H1 (cell line): ENCODE data around the gene NCBP2. TPM values are rescaled to one million over a fixed set of nuclear protein-coding genes. Genes with fewer than 3 reads are reported as not detected.
A peak's percentile ranks its signal among the peaks of the same experiment; 100 is the strongest.

ENCODE experiments used
- CTCF ChIA-PET: fragments of 300-600 bp; sonication (Branson Sonifier 250); formaldehyde crosslinking; loops from one replicate; lab custom pipeline; 2021; ENCODE audit not compliant: partially characterized antibody; lab: Charles Lee
- POLR2A ChIA-PET: fragments of 300-600 bp; sonication (Branson Sonifier 250); formaldehyde crosslinking; loops from one replicate; lab custom pipeline; 2021; ENCODE audit warnings: inconsistent platforms; ENCODE audit not compliant: partially characterized antibody; lab: Charles Lee
- DNase-seq, 2 experiments: peaks; one replicate each; pipeline versions ENCODE4 v3.0.0 to v3.0.0-alpha.2; 2010 to 2022; ENCODE audit warnings: low spot score in 2 of 2, low read depth in 1 of 2, mixed read lengths in 1 of 2
- FAIRE-seq: peaks from 2 replicates; lab custom pipeline; 2011; peaks lifted over from hg19 to GRCh38; lab: Jason Lieb, UNC
- H2AFZ ChIP-seq: 2 replicates; pipeline ENCODE4 v1.8.1; 2012; ENCODE audit warnings: low read length, inconsistent platforms
- H2AK5ac ChIP-seq: 2 replicates; pipeline ENCODE4 v1.6.1; 2013; ENCODE audit warnings: low read depth, low read length
- H2BK120ac ChIP-seq: replicated peaks from 2 replicates; pipeline ENCODE3; 2013; ENCODE audit warnings: low read depth, low read length, inconsistent platforms
- H2BK12ac ChIP-seq: 2 replicates; pipeline ENCODE4 v1.6.1; 2013; ENCODE audit warnings: low read depth, low read length
- H2BK15ac ChIP-seq: 2 replicates; pipeline ENCODE4 v1.6.1; 2013; ENCODE audit warnings: low read length
- H2BK20ac ChIP-seq: 2 replicates; pipeline ENCODE4 v1.6.1; 2013; ENCODE audit warnings: low read length
- H2BK5ac ChIP-seq: 2 replicates; pipeline ENCODE4 v1.6.1; 2013; ENCODE audit warnings: low read depth, low read length
- H3K14ac ChIP-seq: 2 replicates; pipeline ENCODE4 v1.6.1; 2013; ENCODE audit warnings: inconsistent platforms; ENCODE audit not compliant: insufficient read length
- H3K18ac ChIP-seq: 2 replicates; pipeline ENCODE4 v1.6.1; 2013; ENCODE audit warnings: low read length; ENCODE audit errors: extremely low read depth
- H3K23ac ChIP-seq: 2 replicates; pipeline ENCODE4 v1.6.1; 2013; ENCODE audit warnings: inconsistent platforms; ENCODE audit not compliant: insufficient read length
- H3K23me2 ChIP-seq: 2 replicates; pipeline ENCODE4 v1.6.1; 2013; ENCODE audit warnings: low read depth, low read length
- H3K27ac ChIP-seq: 2 replicates; pipeline ENCODE4 v1.6.1; 2011; ENCODE audit warnings: low read depth, low read length, inconsistent platforms
- H3K27me3 ChIP-seq, 4 experiments: replicated peaks in 1 of 4; 1 replicate in 1 of 4; 2 replicates in 3 of 4; pipeline versions ENCODE4 v1.6.1 to v1.8.1; 2011 to 2013; ENCODE audit warnings: low read length in 3 of 4, mild to moderate bottlenecking in 3 of 4, inconsistent platforms in 2 of 4, mixed read lengths in 2 of 4, moderate library complexity in 1 of 4; ENCODE audit not compliant: control insufficient read depth in 3 of 4, insufficient read depth in 3 of 4; ENCODE audit errors: extremely low read depth in 1 of 4
- H3K36me3 ChIP-seq, 4 experiments: 2 replicates each; pipeline versions ENCODE4 v1.6.1 to v1.8.1; 2011 to 2013; ENCODE audit warnings: mild to moderate bottlenecking in 4 of 4, low read length in 3 of 4, moderate library complexity in 2 of 4, control low read depth in 1 of 4, inconsistent platforms in 1 of 4; ENCODE audit not compliant: insufficient read depth in 4 of 4, control insufficient read depth in 2 of 4
- H3K4ac ChIP-seq: replicated peaks from 2 replicates; pipeline ENCODE3; 2013; ENCODE audit warnings: low read length, low read depth, mixed read lengths, inconsistent platforms; ENCODE audit not compliant: insufficient read length
- H3K4me1 ChIP-seq, 4 experiments: replicated peaks in 1 of 4; 1 replicate in 1 of 4; 2 replicates in 3 of 4; pipeline versions ENCODE4 v1.6.1 to v1.8.1; 2011 to 2013; ENCODE audit warnings: low read length in 3 of 4, inconsistent platforms in 2 of 4, mixed read lengths in 1 of 4; ENCODE audit not compliant: insufficient read depth in 4 of 4, control insufficient read depth in 3 of 4
- H3K4me2 ChIP-seq, 2 experiments: 2 replicates each; pipeline versions ENCODE4 v1.6.1 to v1.8.1; 2011 to 2013; ENCODE audit warnings: low read depth in 2 of 2, low read length in 2 of 2, control low read depth in 1 of 2, inconsistent platforms in 1 of 2, mild to moderate bottlenecking in 1 of 2; ENCODE audit not compliant: insufficient read depth in 1 of 2
- H3K4me3 ChIP-seq, 4 experiments: fragments of 200-600, 300-600 bp in 1 of 4; sonication (generic), shearing (Covaris generic), sonication (Bioruptor Twin) in 1 of 4; 2 replicates each; pipeline versions ENCODE4 v1.5.1 to v1.8.1; 2011 to 2016; ENCODE audit warnings: low read length in 4 of 4, low read depth in 3 of 4, control low read depth in 2 of 4, inconsistent platforms in 2 of 4, mild to moderate bottlenecking in 2 of 4, mixed read lengths in 1 of 4, moderate library complexity in 1 of 4; ENCODE audit not compliant: insufficient read depth in 2 of 4; ENCODE audit errors: extremely low read depth in 1 of 4
- H3K56ac ChIP-seq: replicated peaks from 2 replicates; pipeline ENCODE3; 2013; ENCODE audit warnings: low read depth, mild to moderate bottlenecking, mixed read lengths, low read length, inconsistent platforms; ENCODE audit not compliant: insufficient read length
- H3K79me1 ChIP-seq: 2 replicates; pipeline ENCODE4 v1.6.1; 2013; ENCODE audit warnings: low read depth, low read length, control low read depth
- H3K79me2 ChIP-seq, 2 experiments: 2 replicates each; pipeline versions ENCODE4 v1.6.1 to v1.8.1; 2012 to 2013; ENCODE audit warnings: low read length in 2 of 2, mild to moderate bottlenecking in 2 of 2, inconsistent platforms in 1 of 2; ENCODE audit not compliant: insufficient read depth in 2 of 2, control insufficient read depth in 1 of 2
- H3K9ac ChIP-seq, 4 experiments: replicated peaks in 1 of 4; 1 replicate in 1 of 4; 2 replicates in 3 of 4; pipeline versions ENCODE4 v1.6.1 to v1.8.1; 2011 to 2013; ENCODE audit warnings: low read depth in 3 of 4, low read length in 3 of 4, control low read depth in 2 of 4, mild to moderate bottlenecking in 2 of 4, moderate library complexity in 2 of 4, inconsistent platforms in 1 of 4; ENCODE audit errors: extremely low read depth in 1 of 4
- H3K9me3 ChIP-seq, 2 experiments: 2 replicates each; pipeline versions ENCODE4 v1.6.1 to v1.8.1; 2012 to 2013; ENCODE audit warnings: mild to moderate bottlenecking in 2 of 2, moderate library complexity in 2 of 2, control low read depth in 1 of 2, inconsistent platforms in 1 of 2, low read depth in 1 of 2, low read length in 1 of 2, mixed read lengths in 1 of 2; ENCODE audit not compliant: insufficient read depth in 2 of 2
- H4K20me1 ChIP-seq, 2 experiments: replicated peaks in 1 of 2; 2 replicates each; pipeline versions ENCODE3 to v1.8.1; 2011 to 2013; ENCODE audit warnings: inconsistent platforms in 2 of 2, low read length in 2 of 2, mild to moderate bottlenecking in 1 of 2; ENCODE audit not compliant: insufficient read depth in 2 of 2, control insufficient read depth in 1 of 2
- H4K5ac ChIP-seq: 2 replicates; pipeline ENCODE4 v1.6.1; 2013; ENCODE audit warnings: low read length, low read depth, mixed read lengths, inconsistent platforms; ENCODE audit not compliant: insufficient read length
- H4K8ac ChIP-seq: 2 replicates; pipeline ENCODE4 v1.8.0; 2013; ENCODE audit warnings: mild to moderate bottlenecking, moderate library complexity, low read length, inconsistent platforms; ENCODE audit not compliant: insufficient read depth; ENCODE audit errors: extremely low read depth
- H4K91ac ChIP-seq: replicated peaks from 2 replicates; pipeline ENCODE3; 2013; ENCODE audit warnings: low read length, mixed read lengths, inconsistent platforms; ENCODE audit not compliant: insufficient read length
- BACH1 ChIP-seq: IDR thresholded peaks from 2 replicates; pipeline ENCODE4 v1.6.1; 2012; ENCODE audit warnings: low read length, improper control_type of control experiment
- CBX8 ChIP-seq: fragments of 300-800, 300-1000 bp; sonication (generic); IDR thresholded peaks from 2 replicates; pipeline ENCODE4 v1.7.1; 2016; ENCODE audit warnings: low read depth, low read length, borderline replicate concordance
- CEBPB ChIP-seq: IDR thresholded peaks from 2 replicates; pipeline ENCODE4 v1.6.1; 2012; ENCODE audit warnings: low read depth, low read length
- CTBP2 ChIP-seq: IDR thresholded peaks from 2 replicates; pipeline ENCODE4 v1.7.0; 2011; ENCODE audit warnings: borderline replicate concordance, mild to moderate bottlenecking, moderate library complexity, mixed read lengths, low read length; ENCODE audit not compliant: insufficient read depth, insufficient read length
- SIN3A ChIP-seq, 2 experiments: IDR thresholded peaks in 1 of 2; conservative IDR thresholded peaks in 1 of 2; 2 replicates each; pipeline ENCODE4 v1.6.1; 2011 to 2012; ENCODE audit warnings: low read length in 2 of 2, improper control_type of control experiment in 1 of 2, low read depth in 1 of 2, mild to moderate bottlenecking in 1 of 2
- TAF1 ChIP-seq: IDR thresholded peaks from 2 replicates; pipeline ENCODE4 v1.6.1; 2011; ENCODE audit warnings: mild to moderate bottlenecking, low read depth, low read length
- USF2 ChIP-seq: IDR thresholded peaks from 2 replicates; pipeline ENCODE4 v1.6.1; 2011; ENCODE audit warnings: low read length, improper control_type of control experiment
- WGBS, 2 experiments: shearing (Covaris generic) in 1 of 2; methylation state at CpG; one replicate each; pipeline versions ENCODE4 v1.1.6 to v1.1.7; 2013 to 2015; ENCODE audit warnings: low lambda C conversion rate in 2 of 2, mixed read lengths in 2 of 2, inconsistent platforms in 1 of 2, low coverage in 1 of 2, missing lambda C conversion rate in 1 of 2; ENCODE audit not compliant: insufficient replicate concordance in 2 of 2, insufficient coverage in 1 of 2, insufficient read length in 1 of 2; ENCODE audit errors: extremely low coverage in 1 of 2, missing lambda C conversion rate in 1 of 2; 5-methylcytosine and 5-hydroxymethylcytosine counted together
- polyA plus RNA-seq, 7 experiments: library from polyadenylated mRNA; depleted of rRNA in 3 of 7; stranded (reverse) in 5 of 7; unstranded in 2 of 7; fragments of >200 nt in 5 of 7; fragments of 200-250 nt in 2 of 7; gene quantifications; 1 replicate in 5 of 7; 2 replicates in 1 of 7; 4 replicates in 1 of 7; pipeline versions ENCODE4 v1.2.1 to v1.2.3, GENCODE V29; 2011 to 2013; ENCODE audit warnings: missing spikeins in 2 of 7, mixed read lengths in 2 of 7
- total RNA-seq: library from RNA; stranded (reverse); fragmentation: NEBNext Ultra II Directional; extraction: Animal tissue kit (Norgen Biotek cat#: 25700); gene quantifications from 2 replicates; pipeline ENCODE4 v1.2.1, GENCODE V29; 2021

NCBP2 gene
- total and polyA plus RNA-seq, 2 of the 8 experiments (the other 6 are each of a cell fraction or from before 2014, with no cell fraction given): 34.1 to 100 TPM

- no peak for TF ChIP-seq TAF1
- no peak for TF ChIP-seq CEBPB
- TF ChIP-seq CTBP2: no peak
- no peak for TF ChIP-seq CBX8
- no peak for TF ChIP-seq SIN3A (conservative IDR thresholded peaks at IDR 0.05 in 1 of 2, IDR thresholded peaks at IDR 0.05 in 1 of 2; ENCODE audit: low read depth in 1 of 2, low read length in 2 of 2)
- TF ChIP-seq USF2: no peak
- no peak for TF ChIP-seq BACH1
- Histone ChIP-seq H3K14ac (no peak overlapping the region), H3K4me3 (no peak overlapping the region), H3K23me2 (peaks cover 4% of the 10 kb centered on the region), H3K4ac (no peak overlapping the region), H4K91ac (peak overlapping the region; percentile 40), H3K4me1 (peaks cover 3 to 4% (median 4%) of the 10 kb centered on the region in 4 experiments), H2BK120ac (no peak overlapping the region), H3K79me1 (peaks cover 6% of the 10 kb centered on the region; the same call in 1 of the 2 replicates), H3K36me3 (no peaks in the 10 kb centered on the region), H3K27me3 (no peaks in the 10 kb centered on the region), H2AK5ac (no peak overlapping the region), H3K27ac (no peak overlapping the region), H3K9me3 (no peaks in the 10 kb centered on the region), H2BK15ac (0 out of 2 replicates have a peak overlapping the region, but pooled peaks have one; percentile 72), H4K8ac (peak overlapping the region; percentile 73; the same call in 1 of the 2 replicates), H2BK5ac (no peak overlapping the region), H4K5ac (no peak overlapping the region), H2BK12ac (peak overlapping the region; percentile 50; the same call in 1 of the 2 replicates), H2BK20ac (no peak overlapping the region), H3K56ac (no peak overlapping the region), H4K20me1 (peaks cover 0 to 7% of the 10 kb centered on the region in 2 experiments), H3K79me2 (peaks cover 8 to 10% of the 10 kb centered on the region in 2 experiments), H3K4me2 (no peak overlapping the region; a peak in 1 of 4 replicates), H3K23ac (no peak overlapping the region), H2AFZ (peak overlapping the region; percentile 78), H3K18ac (no peak overlapping the region), H3K9ac (no peak overlapping the region)
- FAIRE-seq: no peak
- no peak for DNase-seq
- POLR2A ChIA-PET: interaction anchor here (1.3 kb wide), 1 partner anchor 11 kb away, joined by 3 read pairs; no protein-coding TSS in a partner anchor
- WGBS, 2 experiments: 92% methylated on average over 25 of the region's 28 CpGs; no CpG with 5 or more reads in 1 of the 2 experiments
- CTCF ChIA-PET: interaction anchor here (1.0 to 1.8 kb wide), 5 partner anchors 13 to 358 kb away, joined by 3 to 4 read pairs (median 3); no protein-coding TSS in a partner anchor
Measured at GRCh38 chr3:196947860-196948441, 5.6 kb upstream of the NCBP2 start.
